NCI-H460 (cell line): Measurements from ENCODE around the gene UQCC2. TPM values are rescaled to one million over a fixed set of nuclear protein-coding genes. Genes with fewer than 3 reads are reported as not detected.
A peak's percentile ranks its signal among the peaks of the same experiment; 100 is the strongest.

Experiments
- DNase-seq: peaks from one replicate; pipeline ENCODE4 v3.0.0-alpha.2; 2016; ENCODE audit warnings: low read depth; ENCODE audit errors: extremely low read depth
- total RNA-seq: library from RNA; depleted of rRNA; stranded (reverse); fragments of >200 nt; shearing (Covaris generic); gene quantifications from 2 replicates; pipeline ENCODE4 v1.2.3, GENCODE V29; 2014

UQCC2 gene
- total RNA-seq, 1 experiment from 2014 or later = 29.2 TPM

DNA sequence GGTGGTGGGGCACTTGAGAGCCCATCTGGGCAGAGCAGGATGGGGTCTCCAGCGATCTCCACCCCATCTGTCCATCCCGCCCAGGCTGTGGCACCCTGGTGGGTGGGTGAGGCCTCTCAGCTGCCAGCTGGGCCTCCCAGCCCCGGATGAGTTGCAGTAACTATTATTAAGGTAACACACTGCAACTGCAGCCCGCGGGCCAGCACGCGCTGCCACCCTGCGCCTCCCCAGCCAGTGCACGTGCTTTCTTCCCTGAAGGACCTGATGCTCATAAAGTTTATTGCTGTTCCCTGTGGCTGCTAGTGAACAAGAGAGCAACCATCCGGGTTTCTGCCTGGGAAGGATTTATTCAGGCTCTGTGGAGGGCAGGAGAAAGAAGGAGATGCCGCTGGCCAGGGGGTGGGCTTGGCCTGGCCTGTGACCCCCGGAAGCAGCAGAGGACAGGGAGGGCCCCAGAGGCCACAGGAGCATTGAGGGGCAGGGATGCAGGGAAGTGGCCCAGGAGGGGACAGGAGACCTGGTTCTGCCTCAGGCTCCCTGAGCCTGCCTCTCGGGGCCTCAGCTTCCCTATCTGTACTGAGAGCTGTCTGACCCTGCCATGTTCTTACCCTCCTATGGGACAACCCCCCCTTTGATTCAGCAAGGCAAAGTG lies 33.5 kb upstream of the UQCC2 start:
- no peak for DNase-seq

DNA sequence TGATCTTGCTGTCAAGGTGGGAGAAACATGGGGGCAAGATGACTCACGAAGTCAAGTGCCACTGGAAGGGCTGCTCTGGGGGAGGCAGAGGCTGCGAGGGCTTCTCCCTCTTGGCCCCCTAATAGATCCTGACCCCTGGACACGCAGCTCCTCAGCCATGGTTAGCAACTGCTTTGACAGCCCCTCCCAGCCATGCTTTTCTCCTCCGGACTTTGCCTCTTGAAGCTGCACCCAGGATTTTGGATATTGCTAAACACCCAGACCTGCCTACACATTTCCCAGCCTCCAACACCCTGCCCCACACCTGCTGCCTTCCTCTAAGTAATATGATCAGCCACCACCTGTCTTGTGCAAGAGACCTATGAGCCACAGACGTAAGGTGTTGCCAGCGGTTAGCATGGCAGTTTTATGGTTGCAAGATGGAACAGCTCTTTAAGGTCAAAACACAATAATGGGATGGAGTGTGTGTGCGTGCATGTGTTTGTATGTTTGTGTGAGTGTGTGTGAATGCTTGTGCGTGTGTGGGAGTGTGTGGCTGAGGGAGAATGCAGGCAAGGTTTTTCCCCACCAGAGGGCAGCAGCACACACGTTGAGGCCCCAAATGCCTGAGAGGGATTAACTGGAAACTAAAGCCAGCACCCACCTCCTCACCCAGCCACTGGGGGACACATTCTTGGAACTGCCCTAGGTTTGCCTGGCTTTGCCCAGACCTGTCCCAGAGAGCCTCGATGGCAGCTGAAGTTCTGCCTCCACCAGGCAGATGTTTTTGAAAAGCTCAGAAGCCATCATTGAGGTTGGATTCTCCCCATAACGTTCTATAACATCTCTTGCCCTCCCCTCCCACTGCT lies 32.7 kb upstream of the UQCC2 start:
- peak; percentile 49 for DNase-seq

DNA sequence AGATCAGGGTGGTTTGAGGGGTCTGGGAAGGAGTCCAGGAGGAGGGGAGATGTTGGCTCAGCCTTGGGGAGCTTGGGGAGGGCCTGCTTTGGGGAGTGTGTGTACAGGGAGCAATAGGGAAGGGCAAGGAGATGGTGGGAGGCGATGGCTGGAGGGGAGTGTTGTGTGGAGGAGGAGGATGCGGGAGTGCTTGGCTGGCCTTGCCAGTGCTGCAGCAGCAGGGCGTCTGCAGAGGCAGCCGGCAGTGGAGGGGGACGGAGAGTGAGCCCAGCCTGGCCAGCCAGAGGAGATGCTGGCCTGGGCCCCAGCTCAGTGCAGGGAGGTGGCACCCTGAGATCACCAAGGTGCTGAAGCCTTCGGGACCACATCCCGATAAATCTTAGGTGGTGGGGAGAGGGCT lies 31.3 kb upstream of the UQCC2 start:
- DNase-seq = no peak

DNA sequence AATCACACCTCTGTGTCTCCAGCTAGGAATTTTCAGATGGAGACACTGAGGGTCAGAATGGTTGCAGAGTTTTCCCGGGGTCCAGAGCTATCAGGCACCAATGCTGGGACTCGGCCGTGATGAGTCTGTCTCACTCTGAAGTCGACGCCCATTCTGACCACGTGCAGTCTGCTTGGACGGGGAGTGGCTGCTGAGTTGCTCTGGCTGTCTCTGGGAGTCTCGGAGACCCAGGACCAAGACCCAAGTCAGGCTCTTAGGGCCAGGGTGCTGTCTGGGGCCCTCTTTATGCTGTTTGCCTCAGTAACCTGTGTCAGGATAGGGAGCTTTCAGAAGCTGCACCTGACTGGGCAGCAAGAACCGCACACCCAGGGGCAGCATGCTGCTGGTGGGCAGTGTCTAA lies 30.6 kb upstream of the UQCC2 start:
- no peak for DNase-seq

DNA sequence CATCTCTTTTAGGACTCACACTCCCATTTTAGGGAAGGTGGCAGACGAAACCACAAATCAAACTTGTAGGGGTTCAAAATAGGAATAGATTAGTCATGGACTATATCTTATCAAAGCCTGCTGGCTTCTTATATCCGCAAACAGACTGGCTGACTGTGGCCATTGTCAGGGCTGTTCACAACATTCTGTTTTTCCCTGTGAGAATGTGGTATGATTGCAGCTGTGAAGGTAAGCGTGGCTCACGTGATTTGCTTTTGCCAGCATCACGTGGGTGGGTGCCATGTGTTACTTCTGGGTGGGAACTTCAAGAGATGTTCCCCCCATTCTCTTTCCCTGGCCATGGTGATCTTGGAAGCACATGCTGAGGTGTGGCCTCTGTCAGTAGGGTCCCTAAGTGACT lies 29.3 kb upstream of the UQCC2 start:
- no peak for DNase-seq

DNA sequence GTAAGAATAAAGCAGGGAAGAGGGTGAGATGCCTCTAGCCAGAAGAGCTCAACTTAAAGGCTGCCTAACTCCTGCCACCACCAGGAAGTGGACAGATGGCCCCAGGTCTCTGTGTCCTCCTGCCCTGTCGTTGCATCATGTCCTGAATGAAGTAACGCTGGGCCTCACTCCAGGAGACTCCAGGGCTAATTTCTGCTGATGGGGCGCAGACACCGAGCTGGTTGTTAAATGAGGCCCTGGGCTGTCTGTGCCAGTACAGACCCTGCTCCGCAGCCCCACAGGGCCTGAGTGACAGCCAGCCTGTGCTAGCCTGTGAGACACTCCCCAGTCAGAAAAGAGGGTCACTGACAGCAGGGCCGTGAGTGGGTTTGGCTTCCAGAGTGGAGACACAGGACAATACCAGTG lies 28.7 kb upstream of the UQCC2 start:
- no peak for DNase-seq

GRCh38 chr6:33739571-33739970 lies 28.1 kb upstream of the UQCC2 start:
- no peak for DNase-seq

DNA sequence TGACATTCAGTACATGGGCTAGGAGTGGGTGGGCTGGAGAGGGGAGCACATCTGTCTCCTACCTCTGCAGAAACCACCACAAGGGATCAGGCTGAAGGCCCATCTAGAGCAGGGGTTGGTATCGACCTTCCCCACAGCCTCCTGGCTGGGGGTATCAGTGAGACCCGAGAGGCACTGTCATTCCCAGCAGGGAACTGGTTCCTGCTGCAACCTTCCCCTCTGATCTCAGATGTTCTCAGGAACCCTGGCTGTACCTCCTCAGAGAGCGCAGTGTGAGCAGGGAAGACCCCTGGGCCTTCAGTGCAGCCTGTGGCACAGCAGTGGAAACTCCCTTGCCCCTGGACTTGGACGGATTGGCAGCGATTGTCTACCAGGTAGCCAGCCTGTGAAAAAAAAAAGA lies 27.4 kb upstream of the UQCC2 start:
- DNase-seq = no peak

- DNase-seq = no peak
Observed at GRCh38 chr6:33738153-33738552, 26.7 kb upstream of the UQCC2 start.

- DNase-seq = no peak
Observed at GRCh38 chr6:33737267-33738026, 25.9 kb upstream of the UQCC2 start.

DNA sequence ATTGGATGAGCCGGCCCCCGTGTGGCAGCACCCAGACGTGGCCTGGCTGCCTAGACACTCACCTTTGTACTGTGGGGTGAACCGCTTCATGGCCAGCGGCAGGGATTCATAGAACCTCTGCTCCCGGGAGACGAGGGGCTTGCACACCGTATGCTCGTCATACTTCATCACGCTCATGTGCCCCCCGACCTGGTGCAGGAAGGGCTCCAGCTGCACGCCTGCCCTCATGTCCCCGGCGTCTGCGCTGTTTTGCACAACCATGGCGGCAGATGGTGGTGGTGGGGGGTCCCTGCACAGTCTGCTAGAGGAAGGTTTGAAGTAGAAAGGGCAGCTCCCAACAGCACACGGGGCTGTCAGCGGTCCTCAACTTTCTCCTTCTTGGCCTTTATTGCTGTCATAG lies 23.7 kb upstream of the UQCC2 start:
- no peak for DNase-seq

DNA sequence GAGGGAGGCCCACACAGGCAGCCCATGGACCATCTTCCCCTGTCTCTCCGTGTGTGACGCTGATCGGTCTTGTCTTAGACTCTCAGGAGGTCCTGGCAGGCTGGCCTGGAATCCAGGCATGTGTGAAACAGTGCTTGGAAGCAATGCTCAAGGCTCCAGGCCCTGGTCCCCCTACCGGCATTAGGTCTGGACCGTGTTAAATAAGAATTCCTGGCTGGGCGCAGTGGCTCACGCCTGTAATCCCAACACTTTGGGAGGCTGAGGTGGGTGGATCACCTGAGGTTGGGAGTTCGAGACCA lies 22.2 kb upstream of the UQCC2 start:
- no peak for DNase-seq

GRCh38 chr6:33732817-33733708 lies 21.6 kb upstream of the UQCC2 start:
- DNase-seq = no peak

- DNase-seq = no peak
Observed at GRCh38 chr6:33732385-33732784, 20.9 kb upstream of the UQCC2 start.

DNA sequence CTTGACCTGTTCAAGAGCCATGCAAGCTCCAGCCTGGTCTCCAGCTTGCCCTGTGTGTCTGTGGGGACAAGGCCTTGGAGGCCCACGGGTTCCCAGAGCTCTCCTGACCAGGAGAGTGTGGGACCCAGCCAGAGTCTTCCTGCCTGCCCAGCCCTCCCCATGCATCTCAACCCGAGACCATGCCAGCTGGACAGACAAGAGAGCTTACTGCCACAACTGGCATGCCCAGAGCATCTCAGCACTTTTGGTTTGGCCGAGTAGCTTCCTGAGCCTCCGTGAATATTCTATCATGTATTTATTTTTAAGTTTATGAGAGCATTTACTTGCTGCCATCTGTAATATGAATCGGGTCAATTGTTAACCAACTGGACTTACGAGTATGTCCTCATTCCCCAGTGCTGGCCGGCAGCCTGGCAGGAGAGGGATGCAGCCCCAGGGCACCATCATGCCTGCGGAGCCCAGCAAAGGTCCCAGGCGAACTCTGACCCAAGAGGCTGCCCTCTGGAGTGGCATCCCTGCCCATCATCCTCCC lies 20.3 kb upstream of the UQCC2 start:
- DNase-seq = no peak

DNA sequence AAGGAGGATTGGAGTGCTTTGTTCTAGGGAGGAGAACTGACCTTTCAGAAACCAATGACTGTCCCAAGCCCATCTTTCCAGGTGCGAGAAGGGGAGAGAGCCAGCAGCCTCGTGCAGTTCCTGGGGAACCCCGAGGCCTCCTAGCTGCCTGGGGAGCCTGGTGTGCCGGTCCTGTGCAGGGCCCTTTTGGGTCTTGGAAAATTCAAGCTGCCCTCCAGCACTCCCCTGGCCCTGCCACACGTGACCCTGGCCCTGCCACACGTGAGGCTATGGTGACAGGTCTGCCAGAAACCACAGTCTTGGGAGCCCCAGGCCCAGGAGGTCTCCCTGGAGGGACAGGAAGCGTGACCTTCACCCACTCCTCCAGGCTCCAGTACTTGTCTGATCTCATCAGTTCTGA lies 19.5 kb upstream of the UQCC2 start:
- DNase-seq = no peak

DNA sequence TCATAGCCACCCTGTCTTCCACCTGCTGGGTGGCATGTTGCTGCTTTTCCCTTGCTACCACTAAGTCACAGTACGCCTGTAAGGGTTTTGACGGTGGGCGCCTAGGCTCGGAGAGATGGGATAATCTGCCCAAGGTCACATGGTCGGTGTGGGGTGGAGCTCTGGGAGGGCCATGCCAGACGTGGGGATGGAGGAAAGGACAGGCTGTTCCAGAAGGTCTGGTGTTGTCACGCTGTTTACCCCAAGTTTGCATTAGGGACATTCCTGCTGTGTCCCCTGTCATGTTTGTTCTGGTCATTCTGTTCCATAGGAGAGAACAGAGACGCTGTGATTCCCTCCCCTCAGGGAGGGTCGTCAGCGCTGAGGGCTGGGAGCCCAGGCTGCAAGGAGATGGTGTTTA lies 19.1 kb upstream of the UQCC2 start:
- no peak for DNase-seq

DNA sequence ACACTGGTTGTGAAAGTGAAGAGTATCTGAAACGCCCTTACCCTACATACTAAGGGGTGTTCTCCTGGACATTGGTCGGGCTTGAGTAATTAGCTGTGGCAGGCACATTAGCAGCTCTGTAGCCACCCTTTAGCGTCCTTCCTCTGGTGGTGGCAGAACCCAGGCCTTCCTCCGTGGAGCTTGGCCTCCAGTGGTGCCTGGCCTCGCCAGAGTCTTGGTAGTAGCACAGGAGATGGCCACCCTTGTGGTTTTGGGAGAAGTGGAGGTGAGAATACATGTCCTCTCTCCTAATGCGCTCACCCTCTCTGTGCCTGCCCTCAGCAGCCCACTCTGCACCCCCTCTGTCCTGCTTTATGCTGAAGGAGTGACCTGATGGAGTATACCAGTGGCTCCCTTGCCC lies 17.6 kb upstream of the UQCC2 start:
- no peak for DNase-seq

DNA sequence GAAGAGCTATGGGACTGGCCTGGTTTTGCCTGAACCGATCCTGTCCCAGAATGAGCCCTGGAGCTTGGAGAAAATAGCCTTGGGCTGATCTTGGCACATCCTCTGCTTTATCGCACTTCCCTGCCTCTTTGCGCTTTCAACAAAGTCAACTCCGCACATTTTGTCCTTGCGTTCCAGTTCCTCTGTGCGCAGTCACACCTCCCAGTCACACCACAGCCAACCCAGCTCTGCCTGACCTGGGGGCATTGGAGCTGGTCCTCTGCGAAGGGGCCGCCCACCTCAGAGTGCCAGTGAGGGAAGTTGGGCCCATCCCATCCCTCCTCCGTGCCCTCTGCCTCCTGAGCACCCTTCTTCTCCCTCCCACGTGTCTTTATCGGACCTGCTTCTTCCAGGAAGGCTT lies 16.9 kb upstream of the UQCC2 start:
- no peak for DNase-seq

GRCh38 chr6:33727932-33728331 lies 16.4 kb upstream of the UQCC2 start:
- no peak for DNase-seq

DNA sequence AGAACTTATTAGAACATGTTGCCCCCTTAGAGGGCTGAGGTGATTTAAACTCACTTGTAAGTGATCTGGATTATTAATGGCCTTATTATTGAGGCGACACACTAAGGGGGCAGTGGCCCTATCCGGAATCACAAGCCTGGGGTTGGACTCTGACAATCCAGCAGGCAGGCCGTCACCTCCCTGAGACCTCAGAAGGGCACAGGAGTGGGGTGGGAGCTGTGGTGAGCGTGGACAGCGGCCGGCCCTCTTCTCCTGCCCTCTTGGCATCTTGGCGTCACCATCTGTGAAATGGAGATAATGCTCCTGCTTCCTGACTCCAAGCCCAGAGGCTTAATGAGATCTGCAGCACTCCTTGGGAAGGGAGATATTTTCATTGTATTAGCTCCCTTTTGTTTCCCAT lies 15.6 kb upstream of the UQCC2 start:
- no peak for DNase-seq
